CD4-positive, alpha-beta T cell (primary cell): Measurements from ENCODE around the gene DLGAP4. TPM values are rescaled to one million over a fixed set of nuclear protein-coding genes. Genes with fewer than 3 reads are reported as not detected.

ENCODE experiments used
- ATAC-seq: fragments of 200-7000 bp; cut with Tn5 transposase; one replicate; pipeline ENCODE4 v1.10.0; 2022; ENCODE audit warnings: mild to moderate bottlenecking; ENCODE audit not compliant: poor library complexity
- CTCF ChIA-PET: fragments of 350-600 bp; sonication (Branson Sonifier 250); formaldehyde crosslinking; loops from one replicate; lab custom pipeline; 2021; ENCODE audit warnings: antibody characterized with exemption, inconsistent platforms; lab: Charles Lee
- POLR2A ChIA-PET: fragments of 350-600 bp; sonication (Branson Sonifier 250); formaldehyde crosslinking; loops from one replicate; lab custom pipeline; 2021; ENCODE audit warnings: antibody characterized with exemption, inconsistent platforms; lab: Charles Lee
- DNase-seq, 14 experiments: peaks; one replicate each; pipeline ENCODE4 v3.0.0-alpha.2; 2013 to 2020; ENCODE audit warnings: mixed read lengths in 2 of 14
- H3K27ac ChIP-seq, 2 donors: one replicate each; pipeline versions ENCODE4 v1.5.1 to v1.7.0; 2013; ENCODE audit warnings: low read length in 2 of 2, low read depth in 1 of 2, mild to moderate bottlenecking in 1 of 2
- H3K27me3 ChIP-seq, 2 experiments: 1 replicate in 1 of 2; 2 replicates in 1 of 2; pipeline versions ENCODE4 v1.6.1 to v1.7.0; 2013; ENCODE audit warnings: low read length in 2 of 2, control low read depth in 1 of 2, mild to moderate bottlenecking in 1 of 2, moderate library complexity in 1 of 2; ENCODE audit not compliant: insufficient read depth in 2 of 2, control insufficient read depth in 1 of 2
- H3K36me3 ChIP-seq: one replicate; pipeline ENCODE4 v1.6.1; 2013; ENCODE audit warnings: low read length, control low read depth; ENCODE audit not compliant: insufficient read depth
- H3K4me1 ChIP-seq: one replicate; pipeline ENCODE4 v1.6.1; 2013; ENCODE audit warnings: low read length, control low read depth; ENCODE audit not compliant: insufficient read depth
- H3K4me3 ChIP-seq: one replicate; pipeline ENCODE4 v1.5.1; 2013; ENCODE audit warnings: mild to moderate bottlenecking, low read length, moderate library complexity
- H3K9me3 ChIP-seq, 2 experiments: 1 replicate in 1 of 2; 2 replicates in 1 of 2; pipeline versions ENCODE4 v1.6.1 to v1.7.0; 2013; ENCODE audit warnings: low read length in 2 of 2, mild to moderate bottlenecking in 2 of 2, control low read depth in 1 of 2, moderate library complexity in 1 of 2; ENCODE audit not compliant: control insufficient read depth in 1 of 2, insufficient read depth in 1 of 2
- H3K27ac Mint-ChIP-seq: one replicate; pipeline ENCODE4 v1.8.0; 2020; ENCODE audit warnings: mixed read lengths
- H3K27me3 Mint-ChIP-seq: one replicate; pipeline ENCODE4 v1.8.0; 2021; ENCODE audit warnings: mixed read lengths
- H3K36me3 Mint-ChIP-seq: one replicate; pipeline ENCODE4 v1.8.0; 2021; ENCODE audit warnings: low read depth, mixed read lengths
- H3K4me1 Mint-ChIP-seq: one replicate; pipeline ENCODE4 v1.8.0; 2021; ENCODE audit warnings: low read depth, mixed read lengths
- H3K4me3 Mint-ChIP-seq: one replicate; pipeline ENCODE4 v1.8.0; 2020; ENCODE audit warnings: mild to moderate bottlenecking, mixed read lengths
- H3K9me3 Mint-ChIP-seq: one replicate; pipeline ENCODE4 v1.8.0; 2020; ENCODE audit warnings: mixed read lengths
- intact Hi-C, 2 experiments: fragments of 100-400 bp; cut with DNase I in 1 of 2; cut with micrococcal nuclease in 1 of 2; formaldehyde crosslinking; loops; one replicate each; pipeline versions ENCODE4 v1.15.1 to v1.9.0; 2023 to 2025; cut with DNase I, micrococcal nuclease
- total RNA-seq, 174 experiments: library from RNA in 2 of 174; stranded (reverse) in 2 of 174; gene quantifications; one replicate each; pipeline ENCODE4 v1.2.3 and lab custom pipeline; 2021 to 2026
- TF ChIP-seq, protein P1 (sequence below): fragments of 200-600 bp; IDR thresholded peaks from one replicate; pipeline ENCODE4 v1.8.0; 2022; ENCODE audit warnings: antibody characterized with exemption, mild to moderate bottlenecking

The DLGAP4 gene
- total RNA-seq, 2 experiments from 2014 or later, result 16.0 to 16.1 TPM

DNA sequence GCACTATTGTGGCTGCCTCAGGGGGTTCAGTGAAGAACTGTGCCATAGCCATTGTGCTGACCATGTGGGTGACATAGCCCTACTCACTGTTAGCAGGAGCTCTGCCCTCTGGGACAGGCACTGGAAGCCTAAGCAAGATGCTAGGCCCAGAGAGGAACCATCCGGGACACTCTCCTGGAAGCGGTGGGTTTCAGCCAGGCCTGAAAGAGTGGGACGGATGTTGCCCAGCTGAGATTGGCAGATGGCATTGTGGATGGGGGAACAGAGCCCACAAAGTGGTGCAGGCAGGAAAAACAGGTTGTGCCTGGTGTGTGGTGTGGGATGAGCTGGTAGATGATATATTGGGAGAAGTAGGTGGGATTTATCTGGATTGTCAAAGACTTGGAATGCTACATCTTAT is 40.1 kb downstream of the DLGAP4 start:
- H3K27ac Mint-ChIP-seq, result no peak overlapping the region
- no peak overlapping the region for H3K4me3 Mint-ChIP-seq
- Histone ChIP-seq H3K9me3 (peaks cover 0 to 3% of the 10 kb centered on the region in 2 experiments), H3K4me3 (no peak overlapping the region), H3K4me1 (no peaks in the 10 kb centered on the region), H3K36me3 (no peaks in the 10 kb centered on the region), H3K27ac (no peak overlapping the region), H3K27me3 (peaks cover 0 to 5% of the 10 kb centered on the region in 2 experiments)
- ATAC-seq (no peak), DNase-seq (no peak)
- intact Hi-C loops, result no loop called here
- no peaks in the 10 kb centered on the region for H3K36me3 Mint-ChIP-seq
- ChIA-PET CTCF (no interaction called here), POLR2A (no interaction called here)
- peaks cover 11% of the 10 kb centered on the region for H3K27me3 Mint-ChIP-seq
- TF ChIP-seq, protein P1, sequence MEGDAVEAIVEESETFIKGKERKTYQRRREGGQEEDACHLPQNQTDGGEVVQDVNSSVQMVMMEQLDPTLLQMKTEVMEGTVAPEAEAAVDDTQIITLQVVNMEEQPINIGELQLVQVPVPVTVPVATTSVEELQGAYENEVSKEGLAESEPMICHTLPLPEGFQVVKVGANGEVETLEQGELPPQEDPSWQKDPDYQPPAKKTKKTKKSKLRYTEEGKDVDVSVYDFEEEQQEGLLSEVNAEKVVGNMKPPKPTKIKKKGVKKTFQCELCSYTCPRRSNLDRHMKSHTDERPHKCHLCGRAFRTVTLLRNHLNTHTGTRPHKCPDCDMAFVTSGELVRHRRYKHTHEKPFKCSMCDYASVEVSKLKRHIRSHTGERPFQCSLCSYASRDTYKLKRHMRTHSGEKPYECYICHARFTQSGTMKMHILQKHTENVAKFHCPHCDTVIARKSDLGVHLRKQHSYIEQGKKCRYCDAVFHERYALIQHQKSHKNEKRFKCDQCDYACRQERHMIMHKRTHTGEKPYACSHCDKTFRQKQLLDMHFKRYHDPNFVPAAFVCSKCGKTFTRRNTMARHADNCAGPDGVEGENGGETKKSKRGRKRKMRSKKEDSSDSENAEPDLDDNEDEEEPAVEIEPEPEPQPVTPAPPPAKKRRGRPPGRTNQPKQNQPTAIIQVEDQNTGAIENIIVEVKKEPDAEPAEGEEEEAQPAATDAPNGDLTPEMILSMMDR, result no peak
- no peaks in the 10 kb centered on the region for H3K4me1 Mint-ChIP-seq
- H3K9me3 Mint-ChIP-seq, result no peaks in the 10 kb centered on the region

DNA sequence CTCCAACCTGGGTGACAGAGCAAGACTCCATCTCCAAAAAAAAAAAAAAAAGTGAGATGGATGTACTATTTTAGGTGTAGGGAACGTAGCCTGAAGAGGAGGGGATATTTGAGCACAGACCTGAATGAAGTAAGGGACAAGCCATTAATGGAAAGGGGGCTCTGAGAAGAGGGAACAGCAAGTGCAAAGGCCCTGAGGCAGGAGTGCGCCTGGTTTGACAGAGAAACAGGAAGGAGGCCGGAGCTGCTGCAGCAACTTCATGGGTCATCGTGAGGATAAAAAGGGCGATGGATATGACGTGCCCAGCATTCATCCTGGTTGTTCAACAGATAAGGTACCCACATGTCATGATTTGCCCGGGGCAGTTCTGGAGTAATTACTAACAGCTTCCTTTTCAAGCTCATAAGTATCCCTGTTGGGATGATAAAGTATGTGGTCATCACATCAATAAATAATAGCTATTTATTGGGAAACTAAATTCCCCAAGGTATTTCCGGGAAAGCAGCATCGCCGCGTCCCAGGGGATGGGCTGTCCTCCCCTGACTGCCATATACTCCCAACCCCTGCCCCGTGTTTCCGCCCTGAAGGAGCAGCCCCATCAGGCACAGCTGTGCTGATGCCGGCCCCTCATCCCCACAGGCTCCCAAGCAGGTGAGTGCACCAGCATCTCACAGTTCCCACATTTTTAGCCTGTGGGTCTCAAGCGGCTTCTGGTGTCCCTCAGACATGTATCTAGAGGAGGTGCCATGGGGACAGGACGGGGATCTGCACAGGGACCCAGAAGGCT is 43.4 kb downstream of the DLGAP4 start:
- Histone ChIP-seq H3K4me3 (no peak overlapping the region), H3K9me3 (peaks cover 0 to 2% of the 10 kb centered on the region in 2 experiments), H3K27ac (no peak overlapping the region), H3K36me3 (no peaks in the 10 kb centered on the region), H3K27me3 (peaks cover 0 to 2% of the 10 kb centered on the region in 2 experiments), H3K4me1 (no peaks in the 10 kb centered on the region)
- Mint-ChIP-seq H3K9me3 (no peaks in the 10 kb centered on the region), H3K4me1 (no peaks in the 10 kb centered on the region), H3K27ac (no peak overlapping the region), H3K27me3 (peaks cover 15% of the 10 kb centered on the region), H3K36me3 (no peaks in the 10 kb centered on the region), H3K4me3 (no peak overlapping the region)
- CTCF ChIA-PET, result no interaction called here
- TF ChIP-seq, protein P1, result no peak
- ATAC-seq (no peak), DNase-seq (no peak)
- POLR2A ChIA-PET, result no interaction called here
- intact Hi-C loops, result no loop called here

DNA sequence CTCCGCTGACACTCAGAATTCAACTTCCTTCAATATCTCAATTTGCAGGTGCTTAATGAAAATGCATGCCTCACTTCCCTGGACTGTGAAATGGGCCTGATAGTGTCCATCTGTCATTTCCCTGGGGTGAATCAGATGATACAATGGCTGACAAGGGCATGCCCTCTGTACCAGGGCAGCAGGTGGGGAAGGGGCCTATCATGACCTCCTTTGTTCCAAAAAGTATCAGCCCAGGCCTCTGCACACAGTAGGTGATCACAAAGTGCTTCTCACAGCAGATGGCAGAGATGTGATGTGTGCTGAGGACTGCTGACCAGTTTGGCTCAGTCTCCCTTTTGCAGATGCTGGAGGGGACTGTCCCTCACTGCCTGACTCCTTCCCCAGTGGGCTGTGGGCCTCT is 44.3 kb downstream of the DLGAP4 start:
- intact Hi-C loops, result no loop called here
- Mint-ChIP-seq H3K9me3 (no peaks in the 10 kb centered on the region), H3K27me3 (peaks cover 15% of the 10 kb centered on the region), H3K4me3 (no peak overlapping the region), H3K36me3 (no peaks in the 10 kb centered on the region), H3K4me1 (no peaks in the 10 kb centered on the region), H3K27ac (no peak overlapping the region)
- H3K27me3 ChIP-seq, result no peaks in the 10 kb centered on the region
- no peaks in the 10 kb centered on the region for H3K36me3 ChIP-seq
- no peak overlapping the region for H3K4me3 ChIP-seq
- no peaks in the 10 kb centered on the region for H3K9me3 ChIP-seq
- DNase-seq (no peak), ATAC-seq (no peak)
- CTCF ChIA-PET, result no interaction called here
- POLR2A ChIA-PET, result no interaction called here
- TF ChIP-seq, protein P1, result no peak
- no peak overlapping the region for H3K27ac ChIP-seq
- H3K4me1 ChIP-seq, result no peaks in the 10 kb centered on the region
